GM12875 (cell line): ENCODE results near the gene PNLIPRP2.

Experiments used
- H3K4me3 ChIP-seq: one replicate; pipeline ENCODE4 v1.5.1; 2011; ENCODE audit warnings: low read depth, low read length, control low read depth
- TF ChIP-seq, protein P1 (sequence below): IDR thresholded peaks from 2 replicates; pipeline ENCODE4 v1.5.1; 2011; ENCODE audit warnings: low read depth, mild to moderate bottlenecking, control low read depth, inconsistent platforms, low read length, moderate library complexity, borderline replicate concordance; ENCODE audit not compliant: insufficient read depth

The PNLIPRP2 gene

DNA sequence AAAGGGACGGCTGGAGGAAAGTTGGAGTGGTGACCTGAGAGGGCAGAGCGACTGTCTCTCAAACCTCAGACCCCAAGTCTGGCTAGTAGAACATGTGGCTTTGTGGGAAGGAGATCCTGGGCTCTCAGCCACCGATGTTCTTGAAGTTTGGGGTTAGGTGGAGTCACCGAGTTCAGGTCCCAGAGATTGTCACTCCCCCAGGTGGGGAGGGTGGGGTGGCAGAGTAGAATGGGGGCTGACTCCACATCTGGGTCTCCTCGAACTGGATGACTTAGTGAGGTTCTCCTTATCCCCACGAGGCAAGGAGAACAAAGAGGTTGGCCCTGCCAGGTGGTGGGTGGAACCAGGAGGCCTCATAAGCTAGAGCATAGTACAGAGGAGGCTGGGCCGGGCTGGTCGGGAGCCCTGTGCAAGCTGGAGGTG is 14.7 kb upstream of the PNLIPRP2 start:
- TF ChIP-seq, protein P1, sequence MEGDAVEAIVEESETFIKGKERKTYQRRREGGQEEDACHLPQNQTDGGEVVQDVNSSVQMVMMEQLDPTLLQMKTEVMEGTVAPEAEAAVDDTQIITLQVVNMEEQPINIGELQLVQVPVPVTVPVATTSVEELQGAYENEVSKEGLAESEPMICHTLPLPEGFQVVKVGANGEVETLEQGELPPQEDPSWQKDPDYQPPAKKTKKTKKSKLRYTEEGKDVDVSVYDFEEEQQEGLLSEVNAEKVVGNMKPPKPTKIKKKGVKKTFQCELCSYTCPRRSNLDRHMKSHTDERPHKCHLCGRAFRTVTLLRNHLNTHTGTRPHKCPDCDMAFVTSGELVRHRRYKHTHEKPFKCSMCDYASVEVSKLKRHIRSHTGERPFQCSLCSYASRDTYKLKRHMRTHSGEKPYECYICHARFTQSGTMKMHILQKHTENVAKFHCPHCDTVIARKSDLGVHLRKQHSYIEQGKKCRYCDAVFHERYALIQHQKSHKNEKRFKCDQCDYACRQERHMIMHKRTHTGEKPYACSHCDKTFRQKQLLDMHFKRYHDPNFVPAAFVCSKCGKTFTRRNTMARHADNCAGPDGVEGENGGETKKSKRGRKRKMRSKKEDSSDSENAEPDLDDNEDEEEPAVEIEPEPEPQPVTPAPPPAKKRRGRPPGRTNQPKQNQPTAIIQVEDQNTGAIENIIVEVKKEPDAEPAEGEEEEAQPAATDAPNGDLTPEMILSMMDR: no peak
- no peak overlapping the region for H3K4me3 ChIP-seq

DNA sequence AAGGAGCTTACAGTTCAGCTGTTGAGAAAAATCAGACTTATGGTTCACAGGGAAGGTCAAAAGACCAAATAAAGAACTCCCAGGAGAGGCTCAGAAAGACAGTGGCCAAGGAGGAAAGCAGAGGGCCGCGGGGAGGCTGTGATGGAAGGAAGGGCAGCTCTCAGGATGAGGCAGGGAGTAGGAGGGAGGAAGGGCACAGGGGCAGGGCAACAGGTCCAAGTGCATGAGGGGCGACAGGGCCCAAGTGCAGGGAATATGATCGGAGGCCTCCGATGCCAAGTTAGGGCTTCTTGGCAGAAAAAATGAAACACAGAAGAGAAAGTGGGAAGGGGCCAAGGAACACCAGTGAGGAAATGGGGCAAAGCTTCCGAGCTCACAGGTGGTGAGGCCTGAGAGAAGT is 13.4 kb upstream of the PNLIPRP2 start:
- no peak overlapping the region for H3K4me3 ChIP-seq
- TF ChIP-seq, protein P1: no peak

DNA sequence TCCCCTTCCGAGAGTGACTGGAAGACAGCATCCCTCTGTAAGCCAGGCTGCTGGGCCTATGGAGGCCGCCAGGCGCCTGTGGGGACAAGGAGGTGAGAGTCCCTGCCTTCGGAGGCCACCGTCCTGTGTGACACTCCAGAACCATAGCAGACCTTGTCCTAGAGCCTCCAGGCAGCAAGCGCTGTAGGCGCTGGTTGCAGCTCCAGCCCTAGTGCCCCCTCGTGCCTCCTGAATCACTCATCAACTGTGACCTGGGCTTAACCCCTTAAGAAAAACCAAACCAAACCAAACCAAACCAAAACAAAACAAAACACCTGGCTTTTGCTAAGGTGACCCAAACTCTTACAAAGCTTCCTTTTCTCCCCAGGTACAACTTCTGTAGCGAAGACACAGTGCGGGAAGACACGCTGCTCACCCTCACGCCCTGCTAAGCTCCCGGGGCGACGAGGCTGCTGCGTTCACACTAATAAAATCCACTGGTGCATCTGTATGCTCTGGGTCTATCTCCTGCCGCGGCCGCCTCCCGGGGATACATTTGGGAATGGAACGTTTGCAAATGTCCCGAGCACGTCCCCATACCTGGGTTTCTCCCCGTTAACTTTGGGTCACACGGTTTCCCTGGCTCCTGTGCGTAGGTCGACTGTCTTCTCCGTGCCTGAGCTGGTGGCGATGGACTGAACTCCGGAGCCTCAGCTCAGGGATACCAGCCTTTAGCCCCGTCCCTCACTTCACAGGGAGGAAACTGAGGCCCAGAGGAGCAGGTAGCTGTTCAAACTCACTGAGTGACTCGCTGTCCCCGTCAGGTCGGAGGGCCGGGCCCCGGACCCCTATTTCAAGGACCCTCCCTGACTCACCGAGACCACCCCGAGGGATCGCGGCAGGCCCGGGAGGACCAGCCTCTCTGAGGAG is 11.8 kb upstream of the PNLIPRP2 start:
- H3K4me3 ChIP-seq: no peak overlapping the region
- TF ChIP-seq, protein P1: no peak

DNA sequence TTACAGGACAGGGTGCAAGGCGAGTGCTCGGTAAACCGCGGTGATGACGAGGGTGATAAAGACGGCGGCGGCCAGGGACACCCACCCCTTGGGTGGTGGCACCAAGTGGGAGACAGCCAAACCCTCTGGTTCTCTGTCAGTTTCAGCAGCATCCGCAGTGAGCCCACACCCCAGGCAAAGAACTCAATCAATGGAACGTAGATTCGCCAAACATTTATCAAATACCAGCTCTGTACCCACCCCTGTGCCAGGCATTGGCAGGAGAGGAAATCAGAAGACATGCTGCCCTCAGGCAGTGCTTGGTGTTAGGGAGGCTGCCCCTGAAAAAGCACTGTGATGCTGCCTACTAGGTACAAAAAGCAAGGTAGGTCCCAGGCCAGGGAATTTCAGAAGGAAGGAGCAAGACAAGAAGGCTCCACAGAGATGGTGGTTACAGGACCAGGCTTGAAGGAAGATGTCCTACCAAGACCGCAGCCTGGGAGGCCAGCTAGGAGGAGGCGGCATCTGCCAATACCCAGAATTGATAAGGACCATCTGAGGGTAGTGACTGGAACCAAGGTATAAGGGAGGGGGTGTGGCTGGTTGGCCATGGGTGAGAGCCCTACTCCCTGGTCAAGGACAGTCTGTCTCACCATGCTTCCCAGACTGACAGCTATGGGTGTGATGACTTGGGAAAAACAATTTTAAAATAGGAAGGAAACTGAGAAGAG is 10.2 kb upstream of the PNLIPRP2 start:
- TF ChIP-seq, protein P1: no peak
- no peak overlapping the region for H3K4me3 ChIP-seq

DNA sequence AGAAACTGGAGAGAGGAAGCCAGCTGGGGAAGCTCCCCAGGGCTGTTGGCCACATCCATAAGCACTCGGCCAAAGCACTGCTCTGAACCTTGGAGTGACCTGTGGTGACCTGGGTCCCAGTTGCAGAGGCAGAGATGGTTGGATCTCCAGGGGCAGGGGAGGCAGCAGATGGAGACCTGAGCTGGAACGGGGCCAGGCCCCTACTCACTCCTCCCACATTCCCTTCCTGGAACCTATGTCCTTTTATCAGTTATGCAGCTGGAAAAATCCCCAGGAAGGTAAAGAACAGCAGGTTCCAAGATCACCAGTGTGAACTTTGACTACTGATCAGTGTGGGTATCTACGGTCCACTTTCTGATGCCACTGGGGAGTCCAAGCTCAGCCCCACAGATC is 9.6 kb upstream of the PNLIPRP2 start:
- TF ChIP-seq, protein P1: no peak
- H3K4me3 ChIP-seq: no peak overlapping the region

DNA sequence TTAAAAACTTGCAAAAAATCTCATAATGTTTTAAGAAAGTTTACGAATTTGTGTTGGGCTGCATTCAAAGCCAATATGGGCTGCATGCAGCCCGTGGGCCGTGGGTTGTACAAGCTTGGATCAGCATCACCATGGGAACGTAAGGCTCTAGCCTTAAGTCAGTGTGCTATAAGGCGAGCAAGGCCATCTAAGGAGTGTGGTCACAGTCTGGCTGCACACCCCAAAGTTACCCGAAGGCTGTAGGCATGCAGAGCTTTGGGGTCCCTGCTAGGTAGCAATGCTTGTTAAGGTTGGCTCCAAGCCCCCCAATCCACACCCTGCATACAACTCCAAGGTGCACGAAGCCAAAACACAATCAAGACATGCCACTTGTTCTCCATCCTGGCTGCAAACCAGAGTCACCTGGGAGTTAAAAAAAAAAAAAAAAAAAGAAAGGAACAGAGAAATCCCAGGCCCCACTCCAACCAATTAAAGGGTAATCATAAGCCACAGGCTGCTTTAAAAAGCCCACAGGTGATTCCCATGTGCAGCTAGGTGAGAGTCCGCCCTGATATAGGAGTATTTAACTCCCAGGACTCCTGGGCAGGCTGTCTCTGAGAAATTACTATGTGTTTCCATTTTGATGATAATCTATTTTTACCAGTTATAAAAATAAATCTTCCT is 8.5 kb upstream of the PNLIPRP2 start:
- H3K4me3 ChIP-seq: no peak overlapping the region
- TF ChIP-seq, protein P1: no peak
